DOHH2 (cell line): ENCODE data around the gene APLP1.

ENCODE experiments used
- H3F3A ChIP-seq: fragments of 200-600 bp; sonication (generic), shearing (Covaris generic); 2 replicates; pipeline ENCODE4 v1.6.0; 2016; ENCODE audit warnings: antibody characterized with exemption, mild to moderate bottlenecking; ENCODE audit not compliant: control insufficient read depth, insufficient read depth
- H3K27ac ChIP-seq: fragments of 200-600 bp; sonication (generic); 2 replicates; pipeline ENCODE4 v1.5.1; 2014; ENCODE audit warnings: low read depth, mild to moderate bottlenecking, low read length, moderate library complexity
- H3K27me3 ChIP-seq: fragments of 200-600 bp; sonication (generic); 2 replicates; pipeline ENCODE4 v1.6.1; 2014; ENCODE audit warnings: mild to moderate bottlenecking, low read length, mixed read lengths; ENCODE audit not compliant: control insufficient read depth
- H3K36me3 ChIP-seq: fragments of 200-600 bp; sonication (generic); 2 replicates; pipeline ENCODE4 v1.6.1; 2014; ENCODE audit warnings: mild to moderate bottlenecking, low read length, moderate library complexity, mixed read lengths; ENCODE audit not compliant: control insufficient read depth
- H3K4me1 ChIP-seq: fragments of 200-600 bp; sonication (generic); 2 replicates; pipeline ENCODE4 v1.6.1; 2014; ENCODE audit warnings: mild to moderate bottlenecking, low read length, mixed read lengths; ENCODE audit not compliant: control insufficient read depth
- H3K4me2 ChIP-seq: fragments of 200-600 bp; sonication (generic); 2 replicates; pipeline ENCODE4 v1.6.0; 2014; ENCODE audit warnings: mild to moderate bottlenecking, low read length, moderate library complexity
- H3K4me3 ChIP-seq: fragments of 200-600 bp; sonication (generic); 2 replicates; pipeline ENCODE4 v1.5.1; 2014; ENCODE audit warnings: mild to moderate bottlenecking, low read length, mixed read lengths
- H3K79me2 ChIP-seq: fragments of 200-600 bp; sonication (generic); 2 replicates; pipeline ENCODE4 v1.6.1; 2014; ENCODE audit warnings: mild to moderate bottlenecking, low read length, mixed read lengths; ENCODE audit not compliant: control insufficient read depth
- H3K9me2 ChIP-seq: fragments of 200-600 bp; sonication (generic); replicated peaks from 2 replicates; pipeline ENCODE4 v1.6.1; 2014; ENCODE audit warnings: mild to moderate bottlenecking, low read length, mixed read lengths; ENCODE audit not compliant: control insufficient read depth
- H3K9me3 ChIP-seq: fragments of 200-600 bp; sonication (generic); 2 replicates; pipeline ENCODE4 v1.6.1; 2014; ENCODE audit warnings: antibody characterized with exemption, low read length, mixed read lengths; ENCODE audit not compliant: control insufficient read depth, insufficient read depth
- H4K20me1 ChIP-seq: fragments of 200-600 bp; sonication (generic); 2 replicates; pipeline ENCODE4 v1.6.0; 2014; ENCODE audit warnings: low read depth, mild to moderate bottlenecking, antibody characterized with exemption, low read length, moderate library complexity; ENCODE audit not compliant: control insufficient read depth, insufficient read depth
- EZH2phosphoT487 ChIP-seq: fragments of 200-600 bp; sonication (generic); IDR thresholded peaks from 2 replicates; pipeline ENCODE4 v1.6.1; 2017; ENCODE audit warnings: borderline replicate concordance, mild to moderate bottlenecking, antibody characterized with exemption, low read length, moderate library complexity, mixed read lengths
- TF ChIP-seq, protein P1 (sequence below): fragments of 200-600 bp; sonication (generic); IDR thresholded peaks from one replicate; pipeline ENCODE4 v1.5.1; 2014; ENCODE audit warnings: antibody characterized with exemption, mild to moderate bottlenecking, low read depth, low read length; ENCODE audit not compliant: poor library complexity, severe bottlenecking

The APLP1 gene

DNA sequence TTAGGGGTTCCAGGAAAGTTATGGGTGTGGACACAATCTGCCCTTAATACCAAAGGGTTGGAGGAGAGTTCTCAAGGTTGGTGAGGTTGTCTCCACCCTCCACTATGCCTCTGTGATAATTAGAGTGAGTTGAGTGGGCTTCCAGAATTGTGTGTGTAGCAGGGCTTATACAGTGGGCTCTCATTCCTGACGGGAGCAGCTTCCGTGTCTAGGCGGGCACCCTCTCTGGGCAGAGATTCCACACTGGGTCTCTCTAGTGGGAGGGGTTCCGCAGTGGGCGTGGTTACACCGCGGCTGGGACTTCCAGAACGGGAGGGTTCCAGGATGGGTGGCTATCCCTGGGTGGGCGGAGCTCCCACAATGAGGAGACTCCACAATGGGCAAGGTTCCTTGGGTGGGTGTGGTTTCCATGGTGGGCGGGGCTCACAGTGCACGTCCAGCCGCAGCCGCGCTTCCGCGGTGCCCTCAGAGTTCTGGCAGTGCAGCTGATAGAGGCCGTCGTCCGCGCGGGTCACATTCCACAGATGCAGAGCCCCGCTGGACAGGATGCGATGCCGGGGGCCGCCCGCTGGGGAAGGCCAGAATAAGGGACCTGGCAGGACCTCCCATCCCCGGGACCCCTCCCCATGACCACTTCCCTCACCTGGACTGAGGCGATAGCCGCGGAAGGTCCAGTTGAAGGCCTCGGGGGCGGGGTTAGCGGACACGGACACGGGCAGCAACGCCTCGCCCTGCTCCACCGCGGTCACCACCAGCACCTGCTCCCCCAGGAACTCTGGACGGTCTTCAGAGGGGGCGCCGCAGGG, 24.5 kb upstream of the APLP1 start:
- no peak overlapping the region for H3K4me2 ChIP-seq
- H3F3A ChIP-seq = no peaks in the 10 kb centered on the region
- H4K20me1 ChIP-seq = no peaks in the 10 kb centered on the region
- TF ChIP-seq, protein P1, sequence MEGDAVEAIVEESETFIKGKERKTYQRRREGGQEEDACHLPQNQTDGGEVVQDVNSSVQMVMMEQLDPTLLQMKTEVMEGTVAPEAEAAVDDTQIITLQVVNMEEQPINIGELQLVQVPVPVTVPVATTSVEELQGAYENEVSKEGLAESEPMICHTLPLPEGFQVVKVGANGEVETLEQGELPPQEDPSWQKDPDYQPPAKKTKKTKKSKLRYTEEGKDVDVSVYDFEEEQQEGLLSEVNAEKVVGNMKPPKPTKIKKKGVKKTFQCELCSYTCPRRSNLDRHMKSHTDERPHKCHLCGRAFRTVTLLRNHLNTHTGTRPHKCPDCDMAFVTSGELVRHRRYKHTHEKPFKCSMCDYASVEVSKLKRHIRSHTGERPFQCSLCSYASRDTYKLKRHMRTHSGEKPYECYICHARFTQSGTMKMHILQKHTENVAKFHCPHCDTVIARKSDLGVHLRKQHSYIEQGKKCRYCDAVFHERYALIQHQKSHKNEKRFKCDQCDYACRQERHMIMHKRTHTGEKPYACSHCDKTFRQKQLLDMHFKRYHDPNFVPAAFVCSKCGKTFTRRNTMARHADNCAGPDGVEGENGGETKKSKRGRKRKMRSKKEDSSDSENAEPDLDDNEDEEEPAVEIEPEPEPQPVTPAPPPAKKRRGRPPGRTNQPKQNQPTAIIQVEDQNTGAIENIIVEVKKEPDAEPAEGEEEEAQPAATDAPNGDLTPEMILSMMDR = no peak
- H3K4me3 ChIP-seq = no peak overlapping the region
- H3K9me2 ChIP-seq = no peaks in the 10 kb centered on the region
- no peaks in the 10 kb centered on the region for H3K36me3 ChIP-seq
- H3K79me2 ChIP-seq = no peaks in the 10 kb centered on the region
- H3K27me3 ChIP-seq = peaks cover 9% of the 10 kb centered on the region
- H3K4me1 ChIP-seq = no peaks in the 10 kb centered on the region
- H3K27ac ChIP-seq = no peak overlapping the region
- peaks cover 4% of the 10 kb centered on the region for H3K9me3 ChIP-seq

DNA sequence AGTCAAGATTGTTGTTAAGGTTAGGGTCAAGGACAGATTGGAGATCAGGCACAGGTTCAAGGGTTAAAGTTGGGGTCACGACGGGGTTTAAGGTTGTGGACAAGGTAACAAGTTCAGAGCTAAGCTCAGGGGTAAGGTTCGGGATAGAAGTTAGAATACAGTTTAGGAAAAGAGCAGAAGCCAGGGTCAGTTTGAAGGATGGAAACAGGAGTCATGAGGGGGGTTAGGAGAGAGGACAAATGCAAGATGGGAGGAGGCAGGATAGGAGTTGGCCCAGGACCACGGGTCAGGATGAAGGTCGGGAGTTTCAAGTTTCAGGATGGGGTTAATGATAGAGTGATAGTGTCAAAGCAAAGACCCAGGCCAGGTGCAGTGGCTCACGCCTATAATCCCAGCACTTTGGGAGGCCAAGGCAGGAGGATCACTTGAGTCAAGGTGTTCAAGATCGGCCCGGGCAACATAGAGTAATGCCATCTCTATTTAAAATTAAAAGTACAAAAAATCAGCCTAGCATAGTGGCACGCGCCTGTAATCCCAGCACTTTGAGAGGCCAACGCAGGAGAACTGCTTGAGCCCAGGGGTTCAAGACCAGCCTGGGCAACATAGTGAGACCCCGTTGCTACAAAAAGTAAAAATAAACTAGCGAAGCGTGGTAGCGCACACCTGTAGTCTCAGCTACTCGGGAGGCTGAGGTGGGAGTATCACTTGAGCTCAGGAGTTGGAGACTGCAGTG, 23.7 kb upstream of the APLP1 start:
- Histone ChIP-seq H3K4me3 (no peak overlapping the region), H3K9me2 (no peaks in the 10 kb centered on the region), H3K27me3 (peaks cover 9% of the 10 kb centered on the region), H3K79me2 (no peaks in the 10 kb centered on the region), H3K27ac (no peak overlapping the region), H3K4me1 (no peaks in the 10 kb centered on the region), H3K9me3 (no peaks in the 10 kb centered on the region), H3K4me2 (no peak overlapping the region), H4K20me1 (no peaks in the 10 kb centered on the region), H3K36me3 (no peaks in the 10 kb centered on the region), H3F3A (no peaks in the 10 kb centered on the region)
- TF ChIP-seq, protein P1 = no peak
- TF ChIP-seq EZH2phosphoT487 = no peak

DNA sequence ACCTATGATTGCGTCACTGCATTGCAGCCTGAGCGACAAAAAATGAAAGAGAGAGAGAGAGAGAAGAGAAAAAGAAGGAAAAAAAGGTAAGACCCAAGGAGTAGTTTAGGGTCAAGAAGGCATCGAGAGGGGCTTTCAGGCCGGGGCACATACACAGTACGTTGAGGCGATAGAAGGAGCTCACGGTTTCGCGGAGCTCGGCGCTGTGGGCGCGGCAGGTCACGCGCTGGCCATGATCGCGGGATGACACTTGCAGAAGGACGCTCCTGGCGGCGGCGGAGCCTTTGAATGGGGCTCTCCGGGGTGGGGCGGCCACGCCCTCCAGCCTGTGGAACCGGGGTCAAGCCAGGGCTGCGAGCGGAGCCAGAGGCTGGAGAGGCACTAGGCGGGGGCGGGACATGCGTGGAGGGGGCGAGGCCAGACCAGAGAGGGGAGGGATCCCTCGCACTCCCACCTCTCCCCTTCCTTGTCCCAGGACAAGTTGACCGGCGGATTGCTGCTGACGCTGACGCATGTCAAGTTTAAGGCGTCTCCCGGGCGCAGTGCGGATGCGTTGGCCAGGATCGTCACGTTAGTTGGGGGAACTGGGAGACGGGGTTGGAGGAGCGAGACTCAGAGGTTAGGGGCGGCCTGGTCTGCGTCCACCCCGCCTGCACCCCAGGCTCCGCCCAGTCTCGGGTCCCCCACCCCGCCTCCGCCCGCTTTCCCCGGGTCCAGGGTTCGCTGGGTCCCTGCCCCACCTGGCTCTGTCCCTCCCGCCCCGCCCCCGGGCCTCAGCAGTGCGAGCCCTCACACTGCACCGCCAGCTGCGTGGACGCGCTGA, 22.9 kb upstream of the APLP1 start:
- Histone ChIP-seq H4K20me1 (no peaks in the 10 kb centered on the region), H3K4me1 (no peaks in the 10 kb centered on the region), H3K4me3 (no peak overlapping the region), H3K9me2 (no peaks in the 10 kb centered on the region), H3K79me2 (no peaks in the 10 kb centered on the region), H3K27ac (no peak overlapping the region), H3F3A (no peaks in the 10 kb centered on the region), H3K9me3 (no peaks in the 10 kb centered on the region), H3K27me3 (peaks cover 9% of the 10 kb centered on the region), H3K36me3 (no peaks in the 10 kb centered on the region), H3K4me2 (no peak overlapping the region)
- TF ChIP-seq, protein P1 = no peak
- TF ChIP-seq EZH2phosphoT487 = no peak
